Measurements from ENCODE around the gene JAK2. TPM values are rescaled to one million over a fixed set of nuclear protein-coding genes. Genes with fewer than 3 reads are reported as not detected.

The JAK2 gene
- total and polyA plus RNA-seq, 4 donors: 5.3 to 30.5 (median 17.1) TPM

DNA sequence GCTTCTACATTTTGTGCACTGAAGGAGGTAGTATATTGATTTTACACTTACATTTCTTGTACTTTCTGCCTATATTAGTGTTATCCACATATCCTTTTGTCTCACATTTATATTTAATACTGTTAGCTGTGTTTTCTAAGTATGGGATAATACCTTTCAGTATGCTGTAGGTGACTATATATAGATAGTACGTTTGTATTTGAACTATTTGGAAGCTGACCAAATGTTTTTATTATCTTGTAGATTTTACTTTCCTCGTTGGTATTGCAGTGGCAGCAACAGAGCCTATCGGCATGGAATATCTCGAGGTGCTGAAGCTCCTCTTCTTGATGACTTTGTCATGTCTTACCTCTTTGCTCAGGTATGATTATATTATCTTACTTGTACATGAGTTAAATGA lies 59.1 kb downstream of the JAK2 start:
- no peak overlapping the region for H3K27ac ChIP-seq (ENCODE audit: low read depth in 1 of 2, low read length in 1 of 2)
- peaks cover 0 to 12% (median 0%) of the 10 kb centered on the region in 4 donors for H3K9me3 ChIP-seq (ENCODE audit: control insufficient read depth in 4 of 4, insufficient read depth in 3 of 4, low read length in 3 of 4)
- H3K27me3 ChIP-seq (ENCODE audit: control insufficient read depth in 3 of 3, insufficient read depth in 3 of 3, low read length in 2 of 3): no peaks in the 10 kb centered on the region
- 85 to 93% methylated on average over 4 of the region's 4 CpGs for WGBS, 2 donors
- DNase-seq: no peak
- peaks cover 0 to 3% (median 0%) of the 10 kb centered on the region in 5 donors for H3K4me1 ChIP-seq (ENCODE audit: control insufficient read depth in 5 of 5, insufficient read depth in 5 of 5, low read length in 5 of 5)
- no peak overlapping the region for H3K9ac ChIP-seq (ENCODE audit: insufficient read depth in 1 of 2, low read length in 2 of 2)
- no peak overlapping the region for H3K4me3 ChIP-seq
- TF ChIP-seq, protein P1, sequence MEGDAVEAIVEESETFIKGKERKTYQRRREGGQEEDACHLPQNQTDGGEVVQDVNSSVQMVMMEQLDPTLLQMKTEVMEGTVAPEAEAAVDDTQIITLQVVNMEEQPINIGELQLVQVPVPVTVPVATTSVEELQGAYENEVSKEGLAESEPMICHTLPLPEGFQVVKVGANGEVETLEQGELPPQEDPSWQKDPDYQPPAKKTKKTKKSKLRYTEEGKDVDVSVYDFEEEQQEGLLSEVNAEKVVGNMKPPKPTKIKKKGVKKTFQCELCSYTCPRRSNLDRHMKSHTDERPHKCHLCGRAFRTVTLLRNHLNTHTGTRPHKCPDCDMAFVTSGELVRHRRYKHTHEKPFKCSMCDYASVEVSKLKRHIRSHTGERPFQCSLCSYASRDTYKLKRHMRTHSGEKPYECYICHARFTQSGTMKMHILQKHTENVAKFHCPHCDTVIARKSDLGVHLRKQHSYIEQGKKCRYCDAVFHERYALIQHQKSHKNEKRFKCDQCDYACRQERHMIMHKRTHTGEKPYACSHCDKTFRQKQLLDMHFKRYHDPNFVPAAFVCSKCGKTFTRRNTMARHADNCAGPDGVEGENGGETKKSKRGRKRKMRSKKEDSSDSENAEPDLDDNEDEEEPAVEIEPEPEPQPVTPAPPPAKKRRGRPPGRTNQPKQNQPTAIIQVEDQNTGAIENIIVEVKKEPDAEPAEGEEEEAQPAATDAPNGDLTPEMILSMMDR (IDR thresholded peaks at IDR 0.05; ENCODE audit: control extremely low read depth, extremely low read depth): no peak
- ATAC-seq (ENCODE audit: insufficient read depth, low FRiP score): no peak
- H3K36me3 ChIP-seq (ENCODE audit: control insufficient read depth in 4 of 4, insufficient read depth in 4 of 4, low read length in 4 of 4): peaks cover 0 to 16% (median 11%) of the 10 kb centered on the region in 4 donors

DNA sequence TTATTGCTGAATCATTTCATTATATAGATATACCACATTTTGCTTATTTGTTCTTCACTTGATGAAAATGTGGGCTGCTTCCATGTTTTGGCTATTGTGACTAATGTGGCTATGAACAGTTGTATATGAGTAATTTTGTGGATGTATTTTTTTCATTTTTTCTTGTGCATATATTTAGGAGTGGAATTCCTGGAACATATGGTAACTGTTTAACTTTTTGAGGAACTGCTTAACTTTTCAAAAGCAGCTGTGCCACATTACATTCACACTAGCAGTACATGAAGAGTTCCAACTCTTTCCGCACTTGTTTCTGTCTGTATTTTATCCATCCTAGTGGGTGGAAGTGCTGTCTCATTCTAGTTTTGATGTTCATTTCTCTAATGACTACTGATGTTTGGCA lies 67.8 kb downstream of the JAK2 start:
- no peak for ATAC-seq (ENCODE audit: insufficient read depth, low FRiP score)
- 81 to 83% methylated on average over 1 of the region's 1 CpG for WGBS, 2 donors

DNA sequence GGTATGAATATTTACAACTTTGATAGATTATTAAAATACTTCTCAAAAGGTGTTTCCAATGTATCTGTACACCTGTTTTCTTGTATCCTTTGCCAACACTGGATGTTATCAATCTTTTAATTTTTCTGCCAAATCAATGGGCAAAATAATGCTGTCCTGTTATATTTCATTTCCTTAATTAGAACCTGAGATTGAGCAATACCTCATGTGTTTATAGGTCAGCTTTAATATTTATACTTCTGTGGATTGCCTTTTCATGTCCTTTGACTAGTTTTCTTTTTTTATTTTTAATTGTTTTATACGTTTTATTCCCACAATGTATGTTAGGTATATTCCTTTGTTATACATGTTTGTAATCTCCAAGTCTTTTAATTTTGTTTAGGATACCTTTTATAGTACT lies 77.6 kb downstream of the JAK2 start:
- DNase-seq (no peak), ATAC-seq (ENCODE audit: insufficient read depth, low FRiP score) (no peak)
- H3K9ac ChIP-seq (ENCODE audit: insufficient read depth in 1 of 2, low read length in 2 of 2): no peak overlapping the region
- no peak overlapping the region for H3K27ac ChIP-seq (ENCODE audit: low read depth in 1 of 2, low read length in 1 of 2)
- no peaks in the 10 kb centered on the region for H3K4me1 ChIP-seq (ENCODE audit: control insufficient read depth in 5 of 5, insufficient read depth in 5 of 5, low read length in 5 of 5)
- peaks cover 0 to 6% (median 4%) of the 10 kb centered on the region in 4 donors for H3K36me3 ChIP-seq (ENCODE audit: control insufficient read depth in 4 of 4, insufficient read depth in 4 of 4, low read length in 4 of 4)
- H3K9me3 ChIP-seq (ENCODE audit: control insufficient read depth in 4 of 4, insufficient read depth in 3 of 4, low read length in 3 of 4): no peaks in the 10 kb centered on the region
- TF ChIP-seq, protein P1 (IDR thresholded peaks at IDR 0.05; ENCODE audit: control extremely low read depth, extremely low read depth): no peak
- no peaks in the 10 kb centered on the region for H3K27me3 ChIP-seq (ENCODE audit: control insufficient read depth in 3 of 3, insufficient read depth in 3 of 3, low read length in 2 of 3)
- H3K4me3 ChIP-seq: no peak overlapping the region
- WGBS, 2 donors: 57 to 78% methylated on average over 1 of the region's 1 CpG

More for the DNA sequence above, 67.8 kb downstream of the JAK2 start:
- no peak overlapping the region for H3K9ac ChIP-seq (ENCODE audit: insufficient read depth in 1 of 2, low read length in 2 of 2)
- H3K27me3 ChIP-seq (ENCODE audit: control insufficient read depth in 3 of 3, insufficient read depth in 3 of 3, low read length in 2 of 3): no peaks in the 10 kb centered on the region
- H3K9me3 ChIP-seq (ENCODE audit: control insufficient read depth in 4 of 4, insufficient read depth in 3 of 4, low read length in 3 of 4): no peaks in the 10 kb centered on the region
- peak in 1 of 3 donors; percentile 15 for DNase-seq
- peaks cover 0 to 3% (median 1%) of the 10 kb centered on the region in 4 donors for H3K36me3 ChIP-seq (ENCODE audit: control insufficient read depth in 4 of 4, insufficient read depth in 4 of 4, low read length in 4 of 4)
- H3K27ac ChIP-seq (ENCODE audit: low read depth in 1 of 2, low read length in 1 of 2): no peak overlapping the region
- TF ChIP-seq, protein P1 (IDR thresholded peaks at IDR 0.05; ENCODE audit: control extremely low read depth, extremely low read depth): no peak
- no peak overlapping the region for H3K4me3 ChIP-seq
- no peaks in the 10 kb centered on the region for H3K4me1 ChIP-seq (ENCODE audit: control insufficient read depth in 5 of 5, insufficient read depth in 5 of 5, low read length in 5 of 5)

DNA sequence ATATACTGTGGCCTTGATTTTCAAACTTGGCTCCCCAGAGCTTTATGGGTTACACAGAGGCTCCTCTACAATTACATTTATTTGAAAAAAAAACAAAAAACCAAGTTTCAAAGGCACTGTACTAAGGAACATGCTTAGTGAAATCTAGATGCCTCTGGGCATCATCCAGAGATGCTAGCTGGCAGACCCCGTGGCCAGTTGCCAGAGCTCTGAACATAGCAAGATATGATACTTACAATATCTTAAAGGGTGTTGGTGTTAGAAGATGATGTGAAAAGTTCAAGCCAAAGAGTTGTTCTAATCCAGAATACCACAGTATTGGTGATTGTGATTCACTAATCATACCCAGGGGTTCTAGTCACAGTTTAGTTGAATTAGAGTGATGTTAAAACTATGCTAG lies 87.8 kb downstream of the JAK2 start:
- no peaks in the 10 kb centered on the region for H3K27me3 ChIP-seq (ENCODE audit: control insufficient read depth in 3 of 3, insufficient read depth in 3 of 3, low read length in 2 of 3)
- no peak overlapping the region for H3K27ac ChIP-seq (ENCODE audit: low read depth in 1 of 2, low read length in 1 of 2)
- no peak overlapping the region for H3K9ac ChIP-seq (ENCODE audit: insufficient read depth in 1 of 2, low read length in 2 of 2)
- DNase-seq: no peak
- H3K9me3 ChIP-seq (ENCODE audit: control insufficient read depth in 4 of 4, insufficient read depth in 3 of 4, low read length in 3 of 4): no peaks in the 10 kb centered on the region
- H3K4me3 ChIP-seq: no peak overlapping the region
- WGBS, 2 donors: 98 to 100% methylated on average over 1 of the region's 1 CpG
- H3K36me3 ChIP-seq (ENCODE audit: control insufficient read depth in 4 of 4, insufficient read depth in 4 of 4, low read length in 4 of 4): peaks cover 0 to 20% (median 7%) of the 10 kb centered on the region in 4 donors
- TF ChIP-seq, protein P1 (IDR thresholded peaks at IDR 0.05; ENCODE audit: control extremely low read depth, extremely low read depth): no peak
- no peak for ATAC-seq (ENCODE audit: insufficient read depth, low FRiP score)
- no peaks in the 10 kb centered on the region for H3K4me1 ChIP-seq (ENCODE audit: control insufficient read depth in 5 of 5, insufficient read depth in 5 of 5, low read length in 5 of 5)

Data from lung (tissue), 12 donors.